ENCODE measurements around the gene UTS2B.

The UTS2B gene

DNA sequence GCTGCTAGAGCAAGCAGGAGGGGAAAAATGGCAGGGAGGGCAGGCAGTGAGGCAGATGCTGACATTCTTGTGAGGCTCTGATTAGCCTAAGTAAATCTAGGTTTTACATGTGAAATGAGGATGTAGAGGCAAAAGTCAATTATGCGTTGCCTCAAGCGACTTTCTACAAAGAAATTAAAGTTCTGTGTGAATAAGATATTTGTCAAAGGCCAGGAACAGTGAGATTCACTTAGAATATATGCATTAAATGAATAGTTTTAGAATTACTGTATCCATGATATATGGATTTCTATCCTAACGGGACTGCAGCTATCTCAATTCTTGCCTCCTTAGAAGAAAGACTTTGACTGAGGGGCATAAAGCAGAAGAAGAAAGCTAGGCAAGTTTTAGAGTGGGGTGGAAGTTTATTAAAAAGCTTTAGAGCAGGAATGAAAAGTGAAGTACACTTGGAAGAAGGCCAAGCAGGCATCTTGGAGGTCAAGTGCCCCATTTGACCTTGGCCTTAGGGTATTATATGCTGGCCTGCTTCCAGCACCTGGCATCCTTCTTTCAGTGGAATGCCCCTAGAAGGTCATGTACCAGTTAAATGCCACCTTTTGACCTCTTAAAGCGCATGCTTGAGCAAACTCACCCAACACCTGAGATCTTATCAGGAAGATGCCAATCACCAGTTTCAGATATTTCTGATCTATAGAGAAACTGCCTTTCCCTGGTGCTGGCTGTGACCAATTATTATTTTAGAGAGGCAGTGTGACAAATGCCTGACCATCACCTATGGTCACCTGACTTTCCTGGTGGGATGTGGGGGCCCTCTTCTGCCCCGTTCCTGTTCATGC, 93.1 kb downstream of the UTS2B start:
- Histone ChIP-seq H2AFZ (ENCODE audit: low read depth, low read length) (no peak overlapping the region), H2BK120ac (ENCODE audit: low read depth, low read length) (no peak overlapping the region), H2BK12ac (ENCODE audit: low read length in 2 of 2) (peak overlapping the region in 1 of 2 experiments; percentile 94), H3K36me3 (ENCODE audit: control insufficient read depth in 1 of 2, insufficient read depth in 2 of 2, low read depth in 1 of 2, low read length in 2 of 2) (no peaks in the 10 kb centered on the region), H2BK15ac (ENCODE audit: low read depth, poor library complexity, severe bottlenecking) (no peak overlapping the region), H4K91ac (ENCODE audit: low read length) (peak overlapping the region; percentile 90), H3K9ac (ENCODE audit: low read length) (no peak overlapping the region), H3K27ac (ENCODE audit: low read length, poor library complexity, severe bottlenecking) (no peak overlapping the region), H3K18ac (ENCODE audit: low read depth in 1 of 2, low read length in 2 of 2) (peak overlapping the region; percentile 43 to 93), H3K4ac (ENCODE audit: low read depth in 1 of 2, low read length in 2 of 2) (peak overlapping the region in 1 of 2 experiments; percentile 86), H3K4me3 (ENCODE audit: insufficient read depth in 1 of 2, low read depth in 1 of 2, low read length in 2 of 2) (no peak overlapping the region), H3K27me3 (ENCODE audit: control insufficient read depth in 1 of 2, insufficient read depth in 1 of 2, low read length in 2 of 2) (no peaks in the 10 kb centered on the region), H3K23ac (ENCODE audit: low read length in 2 of 2) (no peak overlapping the region), H4K8ac (ENCODE audit: low read length) (peak overlapping the region; percentile 49), H3K14ac (ENCODE audit: low read length in 2 of 2) (peak overlapping the region in 1 of 2 experiments; percentile 22), H3K9me3 (ENCODE audit: control insufficient read depth, low read length) (no peaks in the 10 kb centered on the region), H2BK5ac (ENCODE audit: low read depth, low read length, poor library complexity, severe bottlenecking) (no peak overlapping the region), H2AK5ac (ENCODE audit: low read length, severe bottlenecking) (peak overlapping the region; percentile 80), H3K79me1 (replicated peaks; ENCODE audit: low read length, poor library complexity, severe bottlenecking) (no peaks in the 10 kb centered on the region), H3K4me1 (ENCODE audit: control insufficient read depth, insufficient read depth, low read depth, low read length) (peaks cover 2% of the 10 kb centered on the region), H3K4me2 (ENCODE audit: low read length, poor library complexity, severe bottlenecking) (no peak overlapping the region)
- no peak for DNase-seq
- whole genome bisulfite sequencing = 99% methylated on average over 5 of the region's 5 CpGs

DNA sequence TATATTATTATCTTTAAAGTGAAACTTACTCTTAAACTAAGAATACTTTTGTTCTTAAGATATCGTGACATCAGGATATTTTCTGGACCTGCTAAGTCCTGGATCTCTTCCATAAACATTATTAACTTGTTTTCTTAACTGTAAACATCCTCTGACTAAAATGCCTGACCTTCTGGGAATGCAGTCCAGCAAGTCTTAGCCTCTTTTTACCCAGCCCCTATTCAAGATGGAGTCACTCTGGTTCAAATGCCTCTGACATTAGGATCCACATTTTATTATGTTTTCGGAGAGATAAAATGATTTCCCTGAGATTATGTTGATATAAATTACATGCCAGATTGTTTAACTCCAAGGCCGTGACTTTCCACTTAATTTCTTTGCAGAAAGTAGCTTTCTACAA, 93.7 kb downstream of the UTS2B start:
- Histone ChIP-seq H3K18ac (ENCODE audit: low read depth in 1 of 2, low read length in 2 of 2) (peak overlapping the region in 1 of 2 experiments; percentile 93), H2AFZ (ENCODE audit: low read depth, low read length) (no peak overlapping the region), H3K9me3 (ENCODE audit: control insufficient read depth, low read length) (no peaks in the 10 kb centered on the region), H3K14ac (ENCODE audit: low read length in 2 of 2) (no peak overlapping the region), H2BK12ac (ENCODE audit: low read length in 2 of 2) (no peak overlapping the region), H3K4me1 (ENCODE audit: control insufficient read depth, insufficient read depth, low read depth, low read length) (peaks cover 2% of the 10 kb centered on the region), H4K91ac (ENCODE audit: low read length) (peak overlapping the region; percentile 90), H3K79me1 (replicated peaks; ENCODE audit: low read length, poor library complexity, severe bottlenecking) (no peaks in the 10 kb centered on the region), H4K8ac (ENCODE audit: low read length) (peak overlapping the region; percentile 49), H3K4ac (ENCODE audit: low read depth in 1 of 2, low read length in 2 of 2) (no peak overlapping the region), H3K9ac (ENCODE audit: low read length) (peak overlapping the region; percentile 73), H3K4me3 (ENCODE audit: insufficient read depth in 1 of 2, low read depth in 1 of 2, low read length in 2 of 2) (no peak overlapping the region), H3K23ac (ENCODE audit: low read length in 2 of 2) (no peak overlapping the region), H2AK5ac (ENCODE audit: low read length, severe bottlenecking) (no peak overlapping the region), H2BK15ac (ENCODE audit: low read depth, poor library complexity, severe bottlenecking) (no peak overlapping the region), H2BK120ac (ENCODE audit: low read depth, low read length) (no peak overlapping the region), H3K27me3 (ENCODE audit: control insufficient read depth in 1 of 2, insufficient read depth in 1 of 2, low read length in 2 of 2) (no peaks in the 10 kb centered on the region), H3K27ac (ENCODE audit: low read length, poor library complexity, severe bottlenecking) (no peak overlapping the region), H2BK5ac (ENCODE audit: low read depth, low read length, poor library complexity, severe bottlenecking) (no peak overlapping the region), H3K4me2 (ENCODE audit: low read length, poor library complexity, severe bottlenecking) (no peak overlapping the region), H3K36me3 (ENCODE audit: control insufficient read depth in 1 of 2, insufficient read depth in 2 of 2, low read depth in 1 of 2, low read length in 2 of 2) (no peaks in the 10 kb centered on the region)
- DNase-seq = peak; percentile 57
- 71% methylated on average over 3 of the region's 3 CpGs for WGBS

DNA sequence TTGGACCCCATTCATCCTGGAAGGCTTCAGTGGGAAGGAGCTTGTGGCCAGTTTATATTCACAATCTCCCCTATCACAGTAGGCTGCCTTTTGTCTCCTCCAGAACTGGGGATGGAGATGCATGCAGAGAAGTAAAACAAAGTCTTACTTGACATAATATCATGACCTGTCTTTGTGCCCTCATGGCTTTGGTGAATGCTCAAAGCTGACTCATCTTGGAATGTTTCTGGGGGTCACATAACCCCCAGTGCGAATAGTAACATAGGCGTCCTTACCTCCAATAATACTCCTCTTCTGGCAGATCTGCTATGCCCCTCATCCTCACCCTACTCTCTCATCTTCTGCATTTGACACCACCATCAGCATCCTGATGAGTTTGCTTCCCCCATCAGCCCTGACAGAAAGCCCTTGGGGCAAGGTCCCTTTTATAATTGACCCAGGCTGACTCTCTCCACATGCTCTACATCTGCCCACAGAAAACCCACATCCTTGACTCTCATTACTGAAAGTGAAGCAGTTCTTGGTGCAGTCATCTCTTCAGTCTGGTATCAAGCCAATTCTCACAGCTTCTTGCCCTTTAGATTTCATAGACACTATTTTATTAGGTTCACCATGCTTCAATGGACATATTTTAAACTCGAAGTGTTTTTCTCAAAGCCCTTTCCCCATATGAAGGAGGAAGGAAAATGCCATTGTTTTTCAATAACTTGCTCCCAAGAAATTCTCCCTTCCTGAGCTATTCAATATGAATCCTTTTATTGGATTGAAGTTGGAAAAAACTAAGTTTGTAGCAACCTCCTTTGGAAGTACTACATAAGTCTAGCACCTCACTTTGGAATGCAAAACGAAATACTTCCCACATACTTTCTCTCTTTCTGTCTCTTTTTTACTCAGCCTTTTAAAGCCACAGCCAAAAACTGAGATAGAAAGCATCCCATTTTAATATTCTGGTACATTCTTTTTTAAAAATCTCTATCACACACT, 94.7 kb downstream of the UTS2B start:
- peak overlapping the region in 1 of 2 experiments; percentile 82 for H3K4ac ChIP-seq (ENCODE audit: low read depth in 1 of 2, low read length in 2 of 2)
- H3K27me3 ChIP-seq (ENCODE audit: control insufficient read depth in 1 of 2, insufficient read depth in 1 of 2, low read length in 2 of 2) = no peaks in the 10 kb centered on the region
- H2BK5ac ChIP-seq (ENCODE audit: low read depth, low read length, poor library complexity, severe bottlenecking) = no peak overlapping the region
- H3K4me3 ChIP-seq (ENCODE audit: insufficient read depth in 1 of 2, low read depth in 1 of 2, low read length in 2 of 2) = no peak overlapping the region
- H3K4me2 ChIP-seq (ENCODE audit: low read length, poor library complexity, severe bottlenecking) = no peak overlapping the region
- H3K14ac ChIP-seq (ENCODE audit: low read length in 2 of 2) = no peak overlapping the region
- no peak overlapping the region for H2BK15ac ChIP-seq (ENCODE audit: low read depth, poor library complexity, severe bottlenecking)
- H2BK120ac ChIP-seq (ENCODE audit: low read depth, low read length) = no peak overlapping the region
- no peak overlapping the region for H2AFZ ChIP-seq (ENCODE audit: low read depth, low read length)
- H3K23ac ChIP-seq (ENCODE audit: low read length in 2 of 2) = no peak overlapping the region
- DNase-seq = peak; percentile 32
- peaks cover 2% of the 10 kb centered on the region for H3K4me1 ChIP-seq (ENCODE audit: control insufficient read depth, insufficient read depth, low read depth, low read length)
- H3K18ac ChIP-seq (ENCODE audit: low read depth in 1 of 2, low read length in 2 of 2) = peak overlapping the region in 1 of 2 experiments; percentile 74
- peak overlapping the region; percentile 5 for H2AK5ac ChIP-seq (ENCODE audit: low read length, severe bottlenecking)
- 73% methylated on average over 3 of the region's 4 CpGs for WGBS
- H3K79me1 ChIP-seq (replicated peaks; ENCODE audit: low read length, poor library complexity, severe bottlenecking) = no peaks in the 10 kb centered on the region
- no peaks in the 10 kb centered on the region for H3K9me3 ChIP-seq (ENCODE audit: control insufficient read depth, low read length)
- peak overlapping the region; percentile 12 to 57 for H2BK12ac ChIP-seq (ENCODE audit: low read length in 2 of 2)
- peak overlapping the region; percentile 52 for H3K27ac ChIP-seq (ENCODE audit: low read length, poor library complexity, severe bottlenecking)
- no peak overlapping the region for H4K91ac ChIP-seq (ENCODE audit: low read length)
- no peak overlapping the region for H4K8ac ChIP-seq (ENCODE audit: low read length)
- peak overlapping the region; percentile 73 for H3K9ac ChIP-seq (ENCODE audit: low read length)
- no peaks in the 10 kb centered on the region for H3K36me3 ChIP-seq (ENCODE audit: control insufficient read depth in 1 of 2, insufficient read depth in 2 of 2, low read depth in 1 of 2, low read length in 2 of 2)

DNA sequence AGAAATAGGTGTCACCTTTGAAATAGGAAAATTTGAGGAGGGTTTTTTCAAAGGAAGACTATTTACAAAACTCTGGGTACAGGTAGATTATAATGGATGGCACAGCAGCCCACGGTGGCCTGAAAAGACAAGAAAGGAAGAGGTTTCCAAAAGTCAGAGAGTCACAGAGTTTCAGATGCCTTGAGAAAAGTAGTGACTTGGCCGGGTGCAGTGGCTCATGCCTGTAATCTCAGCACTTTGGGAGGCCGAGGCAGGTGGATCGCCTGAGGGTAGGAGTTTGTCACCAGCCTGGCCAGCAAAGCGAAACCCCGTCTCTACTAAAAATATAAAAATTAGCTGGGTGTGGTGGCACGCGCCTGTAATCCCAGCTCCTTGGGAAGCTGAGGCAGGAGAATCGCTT, 96.1 kb downstream of the UTS2B start:
- no peak for DNase-seq
- no peak overlapping the region for H3K18ac ChIP-seq (ENCODE audit: low read depth in 1 of 2, low read length in 2 of 2)

More for the DNA sequence above, 96.1 kb downstream of the UTS2B start:
- no peaks in the 10 kb centered on the region for H3K27me3 ChIP-seq (ENCODE audit: control insufficient read depth in 1 of 2, insufficient read depth in 1 of 2, low read length in 2 of 2)
- no peak overlapping the region for H3K4me3 ChIP-seq (ENCODE audit: insufficient read depth in 1 of 2, low read depth in 1 of 2, low read length in 2 of 2)
- no peak overlapping the region for H4K8ac ChIP-seq (ENCODE audit: low read length)
- H3K4ac ChIP-seq (ENCODE audit: low read depth in 1 of 2, low read length in 2 of 2) = no peak overlapping the region
- no peak overlapping the region for H3K27ac ChIP-seq (ENCODE audit: low read length, poor library complexity, severe bottlenecking)
- peaks cover 2% of the 10 kb centered on the region for H3K4me1 ChIP-seq (ENCODE audit: control insufficient read depth, insufficient read depth, low read depth, low read length)
- no peak overlapping the region for H2BK12ac ChIP-seq (ENCODE audit: low read length in 2 of 2)
- H2AFZ ChIP-seq (ENCODE audit: low read depth, low read length) = no peak overlapping the region
- 99% methylated on average over 7 of the region's 9 CpGs for WGBS
- no peak overlapping the region for H3K23ac ChIP-seq (ENCODE audit: low read length in 2 of 2)
- no peak overlapping the region for H2BK120ac ChIP-seq (ENCODE audit: low read depth, low read length)
- H3K36me3 ChIP-seq (ENCODE audit: control insufficient read depth in 1 of 2, insufficient read depth in 2 of 2, low read depth in 1 of 2, low read length in 2 of 2) = no peaks in the 10 kb centered on the region
- no peaks in the 10 kb centered on the region for H3K79me1 ChIP-seq (replicated peaks; ENCODE audit: low read length, poor library complexity, severe bottlenecking)
- H2AK5ac ChIP-seq (ENCODE audit: low read length, severe bottlenecking) = no peak overlapping the region
- no peak overlapping the region for H3K14ac ChIP-seq (ENCODE audit: low read length in 2 of 2)
- H3K9me3 ChIP-seq (ENCODE audit: control insufficient read depth, low read length) = no peaks in the 10 kb centered on the region
- no peak overlapping the region for H3K9ac ChIP-seq (ENCODE audit: low read length)
- H2BK15ac ChIP-seq (ENCODE audit: low read depth, poor library complexity, severe bottlenecking) = no peak overlapping the region
- H3K4me2 ChIP-seq (ENCODE audit: low read length, poor library complexity, severe bottlenecking) = no peak overlapping the region
- no peak overlapping the region for H4K91ac ChIP-seq (ENCODE audit: low read length)
- no peak overlapping the region for H2BK5ac ChIP-seq (ENCODE audit: low read depth, low read length, poor library complexity, severe bottlenecking)

Measured in mesenchymal stem cell (in vitro differentiated cells and primary cell).